H1 (cell line): ENCODE measurements around the gene ETV2. TPM values are rescaled to one million over a fixed set of nuclear protein-coding genes. Genes with fewer than 3 reads are reported as not detected.

Experiments
- CTCF ChIA-PET: fragments of 300-600 bp; sonication (Branson Sonifier 250); formaldehyde crosslinking; loops from one replicate; lab custom pipeline; 2021; ENCODE audit not compliant: partially characterized antibody; lab: Charles Lee
- POLR2A ChIA-PET: fragments of 300-600 bp; sonication (Branson Sonifier 250); formaldehyde crosslinking; loops from one replicate; lab custom pipeline; 2021; ENCODE audit warnings: inconsistent platforms; ENCODE audit not compliant: partially characterized antibody; lab: Charles Lee
- DNase-seq, 2 experiments: peaks; one replicate each; pipeline versions ENCODE4 v3.0.0 to v3.0.0-alpha.2; 2010 to 2022; ENCODE audit warnings: low spot score in 2 of 2, low read depth in 1 of 2, mixed read lengths in 1 of 2
- FAIRE-seq: peaks from 2 replicates; lab custom pipeline; 2011; peaks lifted over from hg19 to GRCh38; lab: Jason Lieb, UNC
- H2AFZ ChIP-seq: 2 replicates; pipeline ENCODE4 v1.8.1; 2012; ENCODE audit warnings: low read length, inconsistent platforms
- H2AK5ac ChIP-seq: 2 replicates; pipeline ENCODE4 v1.6.1; 2013; ENCODE audit warnings: low read depth, low read length
- H2BK120ac ChIP-seq: replicated peaks from 2 replicates; pipeline ENCODE3; 2013; ENCODE audit warnings: low read depth, low read length, inconsistent platforms
- H2BK12ac ChIP-seq: 2 replicates; pipeline ENCODE4 v1.6.1; 2013; ENCODE audit warnings: low read depth, low read length
- H2BK15ac ChIP-seq: 2 replicates; pipeline ENCODE4 v1.6.1; 2013; ENCODE audit warnings: low read length
- H2BK20ac ChIP-seq: 2 replicates; pipeline ENCODE4 v1.6.1; 2013; ENCODE audit warnings: low read length
- H2BK5ac ChIP-seq: 2 replicates; pipeline ENCODE4 v1.6.1; 2013; ENCODE audit warnings: low read depth, low read length
- H3K14ac ChIP-seq: 2 replicates; pipeline ENCODE4 v1.6.1; 2013; ENCODE audit warnings: inconsistent platforms; ENCODE audit not compliant: insufficient read length
- H3K18ac ChIP-seq: 2 replicates; pipeline ENCODE4 v1.6.1; 2013; ENCODE audit warnings: low read length; ENCODE audit errors: extremely low read depth
- H3K23ac ChIP-seq: 2 replicates; pipeline ENCODE4 v1.6.1; 2013; ENCODE audit warnings: inconsistent platforms; ENCODE audit not compliant: insufficient read length
- H3K23me2 ChIP-seq: 2 replicates; pipeline ENCODE4 v1.6.1; 2013; ENCODE audit warnings: low read depth, low read length
- H3K27ac ChIP-seq: 2 replicates; pipeline ENCODE4 v1.6.1; 2011; ENCODE audit warnings: low read depth, low read length, inconsistent platforms
- H3K27me3 ChIP-seq, 4 experiments: replicated peaks in 1 of 4; 1 replicate in 1 of 4; 2 replicates in 3 of 4; pipeline versions ENCODE4 v1.6.1 to v1.8.1; 2011 to 2013; ENCODE audit warnings: low read length in 3 of 4, mild to moderate bottlenecking in 3 of 4, inconsistent platforms in 2 of 4, mixed read lengths in 2 of 4, moderate library complexity in 1 of 4; ENCODE audit not compliant: control insufficient read depth in 3 of 4, insufficient read depth in 3 of 4; ENCODE audit errors: extremely low read depth in 1 of 4
- H3K36me3 ChIP-seq, 4 experiments: 2 replicates each; pipeline versions ENCODE4 v1.6.1 to v1.8.1; 2011 to 2013; ENCODE audit warnings: mild to moderate bottlenecking in 4 of 4, low read length in 3 of 4, moderate library complexity in 2 of 4, control low read depth in 1 of 4, inconsistent platforms in 1 of 4; ENCODE audit not compliant: insufficient read depth in 4 of 4, control insufficient read depth in 2 of 4
- H3K4ac ChIP-seq: replicated peaks from 2 replicates; pipeline ENCODE3; 2013; ENCODE audit warnings: low read length, low read depth, mixed read lengths, inconsistent platforms; ENCODE audit not compliant: insufficient read length
- H3K4me1 ChIP-seq, 4 experiments: replicated peaks in 1 of 4; 1 replicate in 1 of 4; 2 replicates in 3 of 4; pipeline versions ENCODE4 v1.6.1 to v1.8.1; 2011 to 2013; ENCODE audit warnings: low read length in 3 of 4, inconsistent platforms in 2 of 4, mixed read lengths in 1 of 4; ENCODE audit not compliant: insufficient read depth in 4 of 4, control insufficient read depth in 3 of 4
- H3K4me2 ChIP-seq, 2 experiments: 2 replicates each; pipeline versions ENCODE4 v1.6.1 to v1.8.1; 2011 to 2013; ENCODE audit warnings: low read depth in 2 of 2, low read length in 2 of 2, control low read depth in 1 of 2, inconsistent platforms in 1 of 2, mild to moderate bottlenecking in 1 of 2; ENCODE audit not compliant: insufficient read depth in 1 of 2
- H3K4me3 ChIP-seq, 4 experiments: fragments of 200-600, 300-600 bp in 1 of 4; sonication (generic), shearing (Covaris generic), sonication (Bioruptor Twin) in 1 of 4; 2 replicates each; pipeline versions ENCODE4 v1.5.1 to v1.8.1; 2011 to 2016; ENCODE audit warnings: low read length in 4 of 4, low read depth in 3 of 4, control low read depth in 2 of 4, inconsistent platforms in 2 of 4, mild to moderate bottlenecking in 2 of 4, mixed read lengths in 1 of 4, moderate library complexity in 1 of 4; ENCODE audit not compliant: insufficient read depth in 2 of 4; ENCODE audit errors: extremely low read depth in 1 of 4
- H3K56ac ChIP-seq: replicated peaks from 2 replicates; pipeline ENCODE3; 2013; ENCODE audit warnings: low read depth, mild to moderate bottlenecking, mixed read lengths, low read length, inconsistent platforms; ENCODE audit not compliant: insufficient read length
- H3K79me1 ChIP-seq: 2 replicates; pipeline ENCODE4 v1.6.1; 2013; ENCODE audit warnings: low read depth, low read length, control low read depth
- H3K79me2 ChIP-seq, 2 experiments: 2 replicates each; pipeline versions ENCODE4 v1.6.1 to v1.8.1; 2012 to 2013; ENCODE audit warnings: low read length in 2 of 2, mild to moderate bottlenecking in 2 of 2, inconsistent platforms in 1 of 2; ENCODE audit not compliant: insufficient read depth in 2 of 2, control insufficient read depth in 1 of 2
- H3K9ac ChIP-seq, 4 experiments: replicated peaks in 1 of 4; 1 replicate in 1 of 4; 2 replicates in 3 of 4; pipeline versions ENCODE4 v1.6.1 to v1.8.1; 2011 to 2013; ENCODE audit warnings: low read depth in 3 of 4, low read length in 3 of 4, control low read depth in 2 of 4, mild to moderate bottlenecking in 2 of 4, moderate library complexity in 2 of 4, inconsistent platforms in 1 of 4; ENCODE audit errors: extremely low read depth in 1 of 4
- H3K9me3 ChIP-seq, 2 experiments: 2 replicates each; pipeline versions ENCODE4 v1.6.1 to v1.8.1; 2012 to 2013; ENCODE audit warnings: mild to moderate bottlenecking in 2 of 2, moderate library complexity in 2 of 2, control low read depth in 1 of 2, inconsistent platforms in 1 of 2, low read depth in 1 of 2, low read length in 1 of 2, mixed read lengths in 1 of 2; ENCODE audit not compliant: insufficient read depth in 2 of 2
- H4K20me1 ChIP-seq, 2 experiments: replicated peaks in 1 of 2; 2 replicates each; pipeline versions ENCODE3 to v1.8.1; 2011 to 2013; ENCODE audit warnings: inconsistent platforms in 2 of 2, low read length in 2 of 2, mild to moderate bottlenecking in 1 of 2; ENCODE audit not compliant: insufficient read depth in 2 of 2, control insufficient read depth in 1 of 2
- H4K5ac ChIP-seq: 2 replicates; pipeline ENCODE4 v1.6.1; 2013; ENCODE audit warnings: low read length, low read depth, mixed read lengths, inconsistent platforms; ENCODE audit not compliant: insufficient read length
- H4K8ac ChIP-seq: 2 replicates; pipeline ENCODE4 v1.8.0; 2013; ENCODE audit warnings: mild to moderate bottlenecking, moderate library complexity, low read length, inconsistent platforms; ENCODE audit not compliant: insufficient read depth; ENCODE audit errors: extremely low read depth
- H4K91ac ChIP-seq: replicated peaks from 2 replicates; pipeline ENCODE3; 2013; ENCODE audit warnings: low read length, mixed read lengths, inconsistent platforms; ENCODE audit not compliant: insufficient read length
- CHD2 ChIP-seq: IDR thresholded peaks from 2 replicates; pipeline ENCODE4 v1.6.1; 2012; ENCODE audit warnings: low read length, improper control_type of control experiment
- CREB1 ChIP-seq: IDR thresholded peaks from 2 replicates; pipeline ENCODE4 v1.6.1; 2012; ENCODE audit warnings: inconsistent platforms
- EZH2 ChIP-seq: fragments of 200-600 bp; sonication (generic); IDR thresholded peaks from 2 replicates; pipeline ENCODE4 v1.7.1; 2012; ENCODE audit warnings: low read depth, mild to moderate bottlenecking, moderate library complexity, low read length, inconsistent platforms; ENCODE audit not compliant: severe bottlenecking
- MAFK ChIP-seq: IDR thresholded peaks from 2 replicates; pipeline ENCODE4 v1.6.1; 2012; ENCODE audit warnings: low read depth, mild to moderate bottlenecking, improper control_type of control experiment, low read length
- POLR2A ChIP-seq, 2 experiments: IDR thresholded peaks; 1 replicate in 1 of 2; 2 replicates in 1 of 2; pipeline ENCODE4 v1.6.1; 2011; ENCODE audit warnings: low read depth in 2 of 2, low read length in 2 of 2, mild to moderate bottlenecking in 2 of 2; ENCODE audit errors: control extremely low read depth in 1 of 2
- RAD21 ChIP-seq, 2 experiments: IDR thresholded peaks in 1 of 2; conservative IDR thresholded peaks in 1 of 2; 2 replicates each; pipeline ENCODE4 v1.6.1; 2011; ENCODE audit warnings: low read depth in 2 of 2, low read length in 2 of 2, improper control_type of control experiment in 1 of 2, inconsistent platforms in 1 of 2, mild to moderate bottlenecking in 1 of 2, moderate library complexity in 1 of 2
- RNF2 ChIP-seq: fragments of 200-900, 300-1000 bp; sonication (generic); IDR thresholded peaks from 2 replicates; pipeline ENCODE4 v1.7.1; 2016; ENCODE audit warnings: borderline replicate concordance, low read depth, mild to moderate bottlenecking, antibody characterized with exemption, low read length; ENCODE audit not compliant: poor library complexity, severe bottlenecking; ENCODE audit errors: missing control alignments
- SIN3A ChIP-seq, 2 experiments: IDR thresholded peaks in 1 of 2; conservative IDR thresholded peaks in 1 of 2; 2 replicates each; pipeline ENCODE4 v1.6.1; 2011 to 2012; ENCODE audit warnings: low read length in 2 of 2, improper control_type of control experiment in 1 of 2, low read depth in 1 of 2, mild to moderate bottlenecking in 1 of 2
- SIRT6 ChIP-seq: IDR thresholded peaks from one replicate; pipeline ENCODE4 v1.7.1; 2012; ENCODE audit warnings: low read length, inconsistent platforms
- SP1 ChIP-seq: IDR thresholded peaks from 2 replicates; pipeline ENCODE4 v1.6.1; 2011; ENCODE audit warnings: low read depth, low read length
- SP4 ChIP-seq: IDR thresholded peaks from 2 replicates; pipeline ENCODE4 v1.6.1; 2012; ENCODE audit warnings: low read length, inconsistent platforms
- TEAD4 ChIP-seq: IDR thresholded peaks from 2 replicates; pipeline ENCODE4 v1.6.1; 2012; ENCODE audit warnings: low read depth, low read length, inconsistent platforms, mixed read lengths
- ZNF274 ChIP-seq: IDR thresholded peaks from 2 replicates; pipeline ENCODE4 v1.7.0; 2012; ENCODE audit warnings: low read length, borderline replicate concordance; ENCODE audit errors: extremely low read depth
- WGBS, 2 experiments: shearing (Covaris generic) in 1 of 2; methylation state at CpG; one replicate each; pipeline versions ENCODE4 v1.1.6 to v1.1.7; 2013 to 2015; ENCODE audit warnings: low lambda C conversion rate in 2 of 2, mixed read lengths in 2 of 2, inconsistent platforms in 1 of 2, low coverage in 1 of 2, missing lambda C conversion rate in 1 of 2; ENCODE audit not compliant: insufficient replicate concordance in 2 of 2, insufficient coverage in 1 of 2, insufficient read length in 1 of 2; ENCODE audit errors: extremely low coverage in 1 of 2, missing lambda C conversion rate in 1 of 2; 5-methylcytosine and 5-hydroxymethylcytosine counted together
- polyA plus RNA-seq, 7 experiments: library from polyadenylated mRNA; depleted of rRNA in 3 of 7; stranded (reverse) in 5 of 7; unstranded in 2 of 7; fragments of >200 nt in 5 of 7; fragments of 200-250 nt in 2 of 7; gene quantifications; 1 replicate in 5 of 7; 2 replicates in 1 of 7; 4 replicates in 1 of 7; pipeline versions ENCODE4 v1.2.1 to v1.2.3, GENCODE V29; 2011 to 2013; ENCODE audit warnings: missing spikeins in 2 of 7, mixed read lengths in 2 of 7
- total RNA-seq: library from RNA; stranded (reverse); fragmentation: NEBNext Ultra II Directional; extraction: Animal tissue kit (Norgen Biotek cat#: 25700); gene quantifications from 2 replicates; pipeline ENCODE4 v1.2.1, GENCODE V29; 2021
- TF ChIP-seq, protein P1 (sequence below): IDR thresholded peaks from 2 replicates; pipeline ENCODE4 v1.6.1; 2012; ENCODE audit warnings: inconsistent platforms

ETV2 gene
- total and polyA plus RNA-seq, 2 of the 8 experiments (the other 6 are each of a cell fraction or from before 2014, with no cell fraction given) = 0.88 to 1.3 TPM

DNA sequence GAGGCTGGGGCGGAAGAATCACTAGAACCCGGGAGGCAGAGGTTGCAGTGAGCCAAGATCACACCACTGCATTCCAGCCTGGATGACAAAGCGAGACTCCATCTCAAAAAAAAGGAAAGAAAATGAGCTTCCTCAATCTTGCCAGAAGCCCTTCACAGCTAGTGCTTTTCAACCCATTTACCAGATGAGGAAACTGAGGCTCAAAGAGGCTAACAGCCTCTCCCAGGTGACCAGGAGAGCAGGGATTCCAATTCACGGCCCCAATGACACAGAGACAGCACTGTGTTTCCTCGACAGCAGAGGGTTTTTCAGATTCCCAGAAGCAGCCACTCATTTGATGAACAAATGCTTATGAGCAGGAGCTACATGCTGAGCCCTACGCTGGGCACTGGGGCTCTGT, 28.0 kb downstream of the ETV2 start:
- H4K5ac ChIP-seq = no peak overlapping the region
- H3K23ac ChIP-seq = no peak overlapping the region
- H3K36me3 ChIP-seq = no peaks in the 10 kb centered on the region

More for the DNA sequence above, 28.0 kb downstream of the ETV2 start:
- Histone ChIP-seq H3K4me2 (no peak overlapping the region), H2BK12ac (no peak overlapping the region), H3K4ac (no peak overlapping the region), H3K4me1 (peaks cover 0 to 3% (median 0%) of the 10 kb centered on the region in 4 experiments; a peak in 2 of 7 replicates), H2AFZ (no peak overlapping the region), H3K27ac (no peak overlapping the region), H3K4me3 (no peak overlapping the region), H2BK120ac (no peak overlapping the region), H3K9me3 (no peaks in the 10 kb centered on the region), H3K14ac (no peak overlapping the region), H2BK15ac (no peak overlapping the region), H3K18ac (no peak overlapping the region), H2BK5ac (no peak overlapping the region), H3K27me3 (peaks cover 0 to 4% (median 1%) of the 10 kb centered on the region in 4 experiments; a peak in 1 of 7 replicates), H3K79me1 (no peaks in the 10 kb centered on the region), H2BK20ac (no peak overlapping the region), H2AK5ac (no peak overlapping the region; the same call in 1 of the 2 replicates), H3K9ac (no peak overlapping the region), H3K23me2 (no peaks in the 10 kb centered on the region; the same call in 1 of the 2 replicates), H4K91ac (no peak overlapping the region), H3K79me2 (no peaks in the 10 kb centered on the region), H4K8ac (no peak overlapping the region), H3K56ac (no peak overlapping the region), H4K20me1 (no peaks in the 10 kb centered on the region)
- no peak for FAIRE-seq
- WGBS, 2 experiments = 71% methylated on average over 3 of the region's 6 CpGs; no CpG with 5 or more reads in 1 of the 2 experiments
- ChIA-PET POLR2A (interaction anchor here (0.8 to 1.8 kb wide), 3 partner anchors 9 to 22 kb away, joined by 3 to 7 read pairs (median 4); no protein-coding TSS in a partner anchor), CTCF (interaction anchor here (0.6 to 1.2 kb wide), 3 partner anchors 12 to 14 kb away, joined by 3 to 4 read pairs (median 3); no protein-coding TSS in a partner anchor)
- DNase-seq = no peak
- no peak for TF ChIP-seq SP4
- no peak for TF ChIP-seq EZH2
- no peak for TF ChIP-seq POLR2A (IDR thresholded peaks at IDR 0.05; ENCODE audit: control extremely low read depth in 1 of 2, low read depth in 2 of 2, low read length in 2 of 2)
- no peak for TF ChIP-seq TEAD4
- no peak for TF ChIP-seq CREB1
- TF ChIP-seq ZNF274 = no peak
- no peak for TF ChIP-seq MAFK
- TF ChIP-seq SIN3A (conservative IDR thresholded peaks at IDR 0.05 in 1 of 2, IDR thresholded peaks at IDR 0.05 in 1 of 2; ENCODE audit: low read depth in 1 of 2, low read length in 2 of 2) = no peak
- TF ChIP-seq, protein P1, sequence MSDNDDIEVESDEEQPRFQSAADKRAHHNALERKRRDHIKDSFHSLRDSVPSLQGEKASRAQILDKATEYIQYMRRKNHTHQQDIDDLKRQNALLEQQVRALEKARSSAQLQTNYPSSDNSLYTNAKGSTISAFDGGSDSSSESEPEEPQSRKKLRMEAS = no peak
- TF ChIP-seq SP1 = no peak
- TF ChIP-seq RAD21 (IDR thresholded peaks at IDR 0.05 in 1 of 2, conservative IDR thresholded peaks at IDR 0.05 in 1 of 2; ENCODE audit: low read depth in 2 of 2, low read length in 2 of 2) = no peak
- TF ChIP-seq SIRT6 = no peak
- TF ChIP-seq RNF2 = no peak
- TF ChIP-seq CHD2 = no peak
